GM19397 (cell line): ENCODE results near the gene ITGB5.
"Not testable (repeated sequence)": the region's sequence is repeated elsewhere in the genome, so short reads cannot be mapped to it uniquely, and the experiment has no call there.

Experiments
- ATAC-seq: cut with Tn5 transposase; IDR thresholded peaks from one replicate; pipeline ENCODE4 v1.9.1; 2021; ENCODE audit warnings: mild to moderate bottlenecking, moderate library complexity; ENCODE audit not compliant: unreplicated experiment

Gene ITGB5

GRCh38 chr3:124791142-124791541, 96.0 kb downstream of the ITGB5 start:
- no peak for ATAC-seq

DNA sequence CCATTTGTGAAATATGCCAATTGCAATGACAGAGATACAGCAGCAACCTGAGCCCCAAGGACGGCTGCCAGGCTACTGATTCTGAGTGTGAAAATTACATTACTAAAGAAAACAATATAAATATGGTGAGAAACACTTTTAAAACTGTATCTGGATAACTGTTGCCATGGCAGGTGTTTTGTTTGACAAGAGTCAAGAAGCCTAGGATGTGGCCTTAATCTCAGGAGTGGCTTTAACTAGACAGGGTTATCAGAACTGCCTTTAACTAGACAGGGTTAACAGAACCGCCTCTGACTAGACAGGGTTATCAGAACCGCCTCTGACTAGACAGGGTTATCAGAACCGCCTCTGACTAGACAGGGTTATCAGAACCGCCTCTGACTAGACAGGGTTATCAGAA, 98.1 kb downstream of the ITGB5 start:
- not testable (repeated sequence) for ATAC-seq

GRCh38 chr3:124788254-124788745, 98.9 kb downstream of the ITGB5 start:
- no peak for ATAC-seq

DNA sequence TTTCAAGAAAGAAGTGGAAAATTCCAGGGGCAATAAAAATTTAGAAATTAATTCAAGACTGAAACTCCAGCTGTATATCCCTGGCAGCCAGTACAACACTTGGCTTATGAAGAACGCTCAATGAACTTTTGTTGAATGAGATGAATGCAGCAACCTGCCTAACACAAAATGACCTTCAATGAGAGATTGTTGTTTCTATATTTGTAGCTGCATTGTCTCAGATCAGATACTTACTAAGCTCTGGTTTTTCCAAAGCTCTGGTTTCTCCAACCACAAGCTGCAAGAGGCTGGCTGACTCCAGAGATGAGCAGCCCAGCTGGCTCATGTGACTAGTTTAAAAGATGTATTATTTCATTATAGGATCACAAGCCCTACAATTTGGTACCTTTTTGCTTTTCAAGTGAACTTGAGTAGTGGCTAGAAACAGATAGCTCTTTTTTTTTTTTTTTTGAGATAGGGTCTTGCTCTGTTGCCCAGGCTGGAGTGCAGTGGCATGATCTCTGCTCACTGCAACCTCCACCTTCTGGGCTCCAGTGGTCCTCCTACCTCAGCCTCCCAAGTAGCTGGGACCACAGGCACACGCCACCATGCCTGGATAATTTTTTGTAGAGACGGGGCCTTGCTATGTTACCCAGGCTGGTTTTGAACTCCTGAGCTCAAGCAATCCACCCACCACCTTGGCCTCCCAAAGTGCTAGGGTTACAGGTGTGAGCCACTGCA, 99.5 kb downstream of the ITGB5 start:
- no peak for ATAC-seq

DNA sequence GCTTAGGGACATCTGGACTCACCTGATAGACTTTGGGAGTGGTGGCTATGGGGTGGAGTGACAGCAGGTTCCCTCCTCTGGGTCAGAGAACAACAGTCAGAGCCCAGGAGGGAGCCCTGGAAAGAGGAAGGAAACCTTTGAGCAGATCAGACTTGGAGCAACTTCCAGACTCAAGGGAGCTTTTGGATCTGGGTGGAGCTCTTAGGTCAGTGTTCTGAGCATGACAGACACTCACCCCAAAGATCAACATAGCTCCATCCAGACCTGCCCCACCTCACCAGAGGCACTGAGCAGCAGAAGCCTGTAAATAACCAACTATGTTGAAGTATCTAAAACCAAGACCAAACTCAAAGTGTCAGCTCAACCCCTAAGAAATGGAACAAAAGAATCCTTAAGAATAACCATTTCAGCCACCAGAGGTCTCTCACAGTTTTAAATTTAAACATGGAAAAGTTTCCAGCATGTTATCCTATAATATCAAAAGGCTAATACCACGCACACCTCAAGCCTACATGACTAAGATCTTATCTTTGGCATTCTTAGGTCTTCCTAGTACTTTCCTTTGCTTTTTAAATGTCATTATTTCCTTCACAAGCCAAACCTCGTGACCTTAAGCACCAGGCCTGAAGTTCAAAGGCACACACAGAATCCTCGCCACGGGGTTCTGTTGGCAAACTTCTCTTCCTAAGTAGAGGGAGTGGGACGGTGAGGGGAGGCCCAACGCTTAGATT, 100.5 kb downstream of the ITGB5 start:
- ATAC-seq: no peak

GRCh38 chr3:124785973-124786372, 101.2 kb downstream of the ITGB5 start:
- ATAC-seq: no peak

GRCh38 chr3:124784686-124785382, 102.3 kb downstream of the ITGB5 start:
- no peak for ATAC-seq

DNA sequence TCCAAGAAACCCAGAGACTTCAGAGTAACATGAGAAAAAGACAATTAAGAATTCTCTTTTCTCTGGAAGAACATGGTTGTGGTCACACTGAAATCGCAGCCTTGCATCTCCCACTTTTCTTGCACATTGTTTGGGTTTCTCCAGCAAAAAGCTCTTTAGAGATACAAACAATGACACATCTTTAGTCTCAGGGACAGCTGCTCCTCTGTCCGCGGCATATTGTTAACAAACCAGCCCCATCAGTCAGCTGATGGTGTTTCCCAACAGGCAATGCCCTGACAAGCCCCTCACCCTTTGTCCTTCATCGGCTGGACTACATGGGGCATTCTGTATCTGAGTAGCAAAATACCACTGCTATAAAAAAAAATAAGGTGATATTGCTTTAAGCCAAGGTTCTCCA, 103.5 kb downstream of the ITGB5 start:
- no peak for ATAC-seq

DNA sequence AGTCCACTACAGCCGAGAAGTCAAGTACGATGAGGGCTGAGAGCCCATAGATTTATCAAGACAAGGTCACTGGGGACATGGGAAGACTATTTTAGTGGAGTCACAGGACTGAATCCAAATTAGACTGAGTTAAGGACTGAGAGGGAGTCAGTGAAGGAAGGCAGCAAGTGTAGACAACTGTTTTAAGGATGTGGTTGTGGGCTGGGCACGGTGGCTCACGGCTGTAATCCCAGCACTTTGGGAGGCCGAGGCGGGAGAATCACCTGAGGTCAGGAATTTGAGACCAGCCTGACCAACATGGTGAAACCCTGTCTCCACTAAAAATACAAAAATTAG, 104.8 kb downstream of the ITGB5 start:
- not testable (repeated sequence) for ATAC-seq

- ATAC-seq: no peak
These were observed 105.4 kb downstream of the ITGB5 start for GRCh38 chr3:124781476-124782376.

- ATAC-seq: no peak
These were observed 106.2 kb downstream of the ITGB5 start for GRCh38 chr3:124780761-124781475.

GRCh38 chr3:124780356-124780755, 106.8 kb downstream of the ITGB5 start:
- no peak for ATAC-seq

DNA sequence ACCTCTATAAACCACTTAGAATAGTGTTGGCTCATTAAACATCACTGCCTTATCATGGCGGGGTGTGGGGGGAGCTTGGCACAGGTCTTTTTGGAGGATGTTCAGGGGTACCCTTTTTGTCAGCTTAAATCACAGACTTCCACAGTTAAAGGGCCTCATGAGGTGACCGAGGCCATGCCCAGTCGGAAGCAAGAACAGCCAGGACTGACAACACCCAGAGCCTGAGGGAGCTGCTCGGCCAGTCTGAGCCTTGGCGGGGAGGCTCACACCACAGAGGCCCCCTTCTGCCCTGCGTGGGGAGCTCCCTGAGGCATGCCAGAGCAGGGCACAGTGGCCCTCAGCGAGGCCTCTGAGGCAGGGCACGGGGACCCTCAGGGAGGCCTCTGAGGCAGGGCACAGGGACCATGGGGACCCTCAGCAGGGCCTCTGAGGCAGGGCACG, 107.4 kb downstream of the ITGB5 start:
- ATAC-seq: no peak

GRCh38 chr3:124779116-124779515, 108.0 kb downstream of the ITGB5 start:
- no peak for ATAC-seq

GRCh38 chr3:124777762-124778470, 109.2 kb downstream of the ITGB5 start:
- ATAC-seq: no peak

DNA sequence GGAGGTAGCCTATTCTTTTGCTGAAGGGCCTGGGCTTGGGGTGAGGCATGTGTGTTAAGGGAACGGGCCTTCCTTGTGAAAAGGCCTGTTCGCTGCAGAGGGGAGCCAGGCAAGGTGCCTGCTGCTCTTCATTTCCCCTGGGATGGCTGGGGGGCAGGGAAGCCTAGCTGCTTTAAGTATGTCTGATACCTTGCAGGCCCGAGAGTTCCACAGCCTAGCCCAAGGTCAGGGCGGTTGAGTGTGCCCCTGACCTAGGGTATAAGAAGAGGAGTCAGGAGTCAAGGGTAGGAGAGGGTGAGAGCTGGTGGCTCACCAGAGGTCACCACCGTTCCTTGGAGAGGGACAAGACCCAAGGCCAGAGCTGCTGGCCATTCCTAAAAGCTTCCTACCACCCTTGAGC, 110.3 kb downstream of the ITGB5 start:
- ATAC-seq: no peak

DNA sequence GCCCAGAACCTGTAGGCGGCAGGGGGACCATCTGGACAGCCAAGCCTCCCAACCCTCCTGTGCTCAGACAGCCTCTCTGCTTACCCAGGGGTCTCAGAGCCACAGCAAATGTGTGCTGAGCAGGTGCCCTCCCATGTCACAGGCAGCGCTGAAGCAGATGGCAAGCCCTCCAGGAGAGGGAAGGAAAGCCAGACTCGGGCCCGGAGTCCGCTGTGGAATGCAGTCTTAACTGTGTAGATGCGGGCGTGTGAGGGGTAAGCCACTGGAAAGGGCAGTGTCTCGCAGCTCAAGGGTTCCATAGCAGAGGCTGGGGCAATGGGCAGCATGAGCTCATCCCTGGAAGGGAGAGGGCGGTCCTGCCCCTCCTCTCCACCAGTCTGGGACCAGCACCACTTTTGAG, 111.3 kb downstream of the ITGB5 start:
- no peak for ATAC-seq

DNA sequence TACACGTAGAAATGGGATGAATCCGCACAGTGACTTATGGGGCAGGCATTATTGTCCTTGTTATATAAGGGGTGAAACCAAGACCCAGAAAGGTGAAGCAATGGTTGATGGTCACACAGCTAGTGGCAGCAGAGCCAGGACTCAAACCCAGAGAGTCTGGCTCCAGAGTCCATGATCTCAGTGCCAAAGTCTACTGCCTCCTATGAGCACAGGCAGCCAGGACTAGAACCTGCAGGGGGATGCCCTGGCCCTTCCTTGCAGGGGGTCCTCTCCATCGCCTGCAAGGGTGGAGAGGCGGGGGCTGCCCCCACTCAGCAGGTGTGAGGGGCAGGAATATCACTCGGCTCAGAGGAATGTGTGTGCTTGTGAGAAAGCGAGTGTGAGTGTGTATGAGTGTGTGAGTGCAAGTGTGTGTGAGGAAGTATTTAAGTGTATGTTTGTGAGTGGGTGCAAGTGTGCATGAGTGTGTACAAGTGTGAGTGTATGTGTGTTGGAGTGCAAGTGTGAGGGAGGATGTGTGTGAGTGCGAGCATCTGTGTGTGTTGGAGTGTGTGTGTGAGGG, 112.2 kb downstream of the ITGB5 start:
- ATAC-seq: no peak

DNA sequence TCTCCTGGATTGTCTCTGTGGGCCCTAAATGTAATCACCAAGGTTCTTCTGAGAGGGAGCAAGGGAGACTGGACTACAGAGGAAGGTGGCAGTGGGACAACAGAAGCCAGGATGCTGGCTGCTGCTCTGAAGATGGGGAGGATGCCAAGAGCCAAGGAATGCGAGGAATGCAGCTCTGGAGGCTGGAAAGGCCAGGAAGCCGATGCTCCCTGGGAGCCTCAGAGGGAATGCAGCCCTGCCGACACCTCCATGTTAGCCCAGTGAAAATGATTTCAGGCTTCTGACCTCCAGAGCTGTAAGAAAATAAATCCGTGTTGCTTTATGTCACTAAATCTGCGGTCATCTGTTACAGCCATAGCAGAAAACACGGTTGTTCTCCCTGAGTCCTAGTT, 112.8 kb downstream of the ITGB5 start:
- no peak for ATAC-seq
